ENCODE measurements around the gene FRY. TPM values are rescaled to one million over a fixed set of nuclear protein-coding genes. Genes with fewer than 3 reads are reported as not detected.

The FRY gene
- total and polyA plus RNA-seq, 10 of the 15 experiments (the other 5 are each of a cell fraction or from before 2014, with no cell fraction given) = 0.18 to 1.4 (median 0.30) TPM

- Histone ChIP-seq H3K4me2 (ENCODE audit: control insufficient read depth, insufficient read depth) (no peak overlapping the region), H3K4me1 (ENCODE audit: control insufficient read depth, insufficient read depth, low read length) (no peaks in the 10 kb centered on the region), H4K20me1 (ENCODE audit: control insufficient read depth, insufficient read depth) (no peaks in the 10 kb centered on the region), H3K4me3 (no peak overlapping the region), H3K79me2 (ENCODE audit: control insufficient read depth, insufficient read depth, low read length) (no peaks in the 10 kb centered on the region), H3K27me3 (replicated peaks in 1 of 2; ENCODE audit: control insufficient read depth in 2 of 2, insufficient read depth in 2 of 2, low read length in 1 of 2) (no peaks in the 10 kb centered on the region), H2AFZ (ENCODE audit: control insufficient read depth, low read depth, low read length) (no peak overlapping the region), H3K27ac (ENCODE audit: control insufficient read depth, insufficient read depth) (no peak overlapping the region), H3K9me3 (replicated peaks; ENCODE audit: control insufficient read depth, insufficient read depth, low read length) (no peaks in the 10 kb centered on the region), H3K36me3 (ENCODE audit: control insufficient read depth in 2 of 2, insufficient read depth in 2 of 2, low read length in 1 of 2) (no peaks in the 10 kb centered on the region), H3K9ac (ENCODE audit: control insufficient read depth, insufficient read depth, low read length) (no peak overlapping the region)
- ChIA-PET CTCF (interaction anchor here (4.0 kb wide), 1 partner anchor 10 kb away, joined by 21 read pairs; no protein-coding TSS in a partner anchor), POLR2A (no interaction called here), SMC1A (ENCODE audit: uncharacterized antibody, unreplicated experiment) (interaction anchor here (0.9 kb wide), 1 partner anchor 10 kb away, joined by 3 read pairs; no protein-coding TSS in a partner anchor), RAD21 (ENCODE audit: unreplicated experiment) (no interaction called here)
- WGBS (ENCODE audit: insufficient coverage, insufficient replicate concordance, low lambda C conversion rate, missing lambda C conversion rate) = 33% methylated on average over 1 of the region's 1 CpG
- no peak for ATAC-seq
- FAIRE-seq = no peak
- no TSS peak for BruUV-seq (replicated peaks)
- intact Hi-C loops (cut with micrococcal nuclease; ENCODE audit: unreplicated experiment) (loop anchor here (5.0 kb wide), 1 partner anchor 176 kb away; no protein-coding TSS in a partner anchor), in situ Hi-C loops (cut with MboI) (no loop called here)
- DNase-seq (ENCODE audit: low read depth, low spot score) = no peak
- TF ChIP-seq, protein P1, sequence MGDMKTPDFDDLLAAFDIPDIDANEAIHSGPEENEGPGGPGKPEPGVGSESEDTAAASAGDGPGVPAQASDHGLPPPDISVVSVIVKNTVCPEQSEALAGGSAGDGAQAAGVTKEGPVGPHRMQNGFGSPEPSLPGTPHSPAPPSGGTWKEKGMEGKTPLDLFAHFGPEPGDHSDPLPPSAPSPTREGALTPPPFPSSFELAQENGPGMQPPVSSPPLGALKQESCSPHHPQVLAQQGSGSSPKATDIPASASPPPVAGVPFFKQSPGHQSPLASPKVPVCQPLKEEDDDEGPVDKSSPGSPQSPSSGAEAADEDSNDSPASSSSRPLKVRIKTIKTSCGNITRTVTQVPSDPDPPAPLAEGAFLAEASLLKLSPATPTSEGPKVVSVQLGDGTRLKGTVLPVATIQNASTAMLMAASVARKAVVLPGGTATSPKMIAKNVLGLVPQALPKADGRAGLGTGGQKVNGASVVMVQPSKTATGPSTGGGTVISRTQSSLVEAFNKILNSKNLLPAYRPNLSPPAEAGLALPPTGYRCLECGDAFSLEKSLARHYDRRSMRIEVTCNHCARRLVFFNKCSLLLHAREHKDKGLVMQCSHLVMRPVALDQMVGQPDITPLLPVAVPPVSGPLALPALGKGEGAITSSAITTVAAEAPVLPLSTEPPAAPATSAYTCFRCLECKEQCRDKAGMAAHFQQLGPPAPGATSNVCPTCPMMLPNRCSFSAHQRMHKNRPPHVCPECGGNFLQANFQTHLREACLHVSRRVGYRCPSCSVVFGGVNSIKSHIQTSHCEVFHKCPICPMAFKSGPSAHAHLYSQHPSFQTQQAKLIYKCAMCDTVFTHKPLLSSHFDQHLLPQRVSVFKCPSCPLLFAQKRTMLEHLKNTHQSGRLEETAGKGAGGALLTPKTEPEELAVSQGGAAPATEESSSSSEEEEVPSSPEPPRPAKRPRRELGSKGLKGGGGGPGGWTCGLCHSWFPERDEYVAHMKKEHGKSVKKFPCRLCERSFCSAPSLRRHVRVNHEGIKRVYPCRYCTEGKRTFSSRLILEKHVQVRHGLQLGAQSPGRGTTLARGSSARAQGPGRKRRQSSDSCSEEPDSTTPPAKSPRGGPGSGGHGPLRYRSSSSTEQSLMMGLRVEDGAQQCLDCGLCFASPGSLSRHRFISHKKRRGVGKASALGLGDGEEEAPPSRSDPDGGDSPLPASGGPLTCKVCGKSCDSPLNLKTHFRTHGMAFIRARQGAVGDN (IDR thresholded peaks at IDR 0.05) = no peak
- TF ChIP-seq IKZF2 (IDR thresholded peaks at IDR 0.05) (no peak), ZBTB40 (IDR thresholded peaks at IDR 0.05; ENCODE audit: borderline replicate concordance) (no peak), SRF (IDR thresholded peaks at IDR 0.05; ENCODE audit: low read depth in 2 of 2, low read length in 2 of 2) (no peak), GATAD2B (conservative IDR thresholded peaks at IDR 0.05; ENCODE audit: low read depth) (no peak), POLR2AphosphoS2 (IDR thresholded peaks at IDR 0.05; ENCODE audit: low read depth, low read length) (no peak), KLF5 (IDR thresholded peaks at IDR 0.05; ENCODE audit: partially characterized antibody) (no peak), USF2 (IDR thresholded peaks at IDR 0.05; ENCODE audit: borderline replicate concordance, low read depth, low read length) (no peak), E2F4 (IDR thresholded peaks at IDR 0.05; ENCODE audit: low read depth, low read length) (no peak), WRNIP1 (IDR thresholded peaks at IDR 0.05; ENCODE audit: borderline replicate concordance, low read depth, low read length) (no peak)
- TF ChIP-seq, protein P2, sequence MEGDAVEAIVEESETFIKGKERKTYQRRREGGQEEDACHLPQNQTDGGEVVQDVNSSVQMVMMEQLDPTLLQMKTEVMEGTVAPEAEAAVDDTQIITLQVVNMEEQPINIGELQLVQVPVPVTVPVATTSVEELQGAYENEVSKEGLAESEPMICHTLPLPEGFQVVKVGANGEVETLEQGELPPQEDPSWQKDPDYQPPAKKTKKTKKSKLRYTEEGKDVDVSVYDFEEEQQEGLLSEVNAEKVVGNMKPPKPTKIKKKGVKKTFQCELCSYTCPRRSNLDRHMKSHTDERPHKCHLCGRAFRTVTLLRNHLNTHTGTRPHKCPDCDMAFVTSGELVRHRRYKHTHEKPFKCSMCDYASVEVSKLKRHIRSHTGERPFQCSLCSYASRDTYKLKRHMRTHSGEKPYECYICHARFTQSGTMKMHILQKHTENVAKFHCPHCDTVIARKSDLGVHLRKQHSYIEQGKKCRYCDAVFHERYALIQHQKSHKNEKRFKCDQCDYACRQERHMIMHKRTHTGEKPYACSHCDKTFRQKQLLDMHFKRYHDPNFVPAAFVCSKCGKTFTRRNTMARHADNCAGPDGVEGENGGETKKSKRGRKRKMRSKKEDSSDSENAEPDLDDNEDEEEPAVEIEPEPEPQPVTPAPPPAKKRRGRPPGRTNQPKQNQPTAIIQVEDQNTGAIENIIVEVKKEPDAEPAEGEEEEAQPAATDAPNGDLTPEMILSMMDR (IDR thresholded peaks at IDR 0.05 in 2 of 3, conservative IDR thresholded peaks at IDR 0.05 in 1 of 3; ENCODE audit: control insufficient read depth in 2 of 3, extremely low read depth in 1 of 3, insufficient read depth in 1 of 3, low read depth in 3 of 3, low read length in 3 of 3) = no peak
Observed at GRCh38 chr13:32266130-32266529, 234.6 kb downstream of the FRY start.
